NCI-H2196 treated with DMSO at 0.1 percent for 48 hours (cell line): Measurements from ENCODE around the gene PYGO2.

Experiments
- DNase-seq: peaks from one replicate; lab custom pipeline; 2025; ENCODE audit not compliant: unreplicated experiment; lab: John Stamatoyannopoulos, UW

The PYGO2 gene

GRCh38 chr1:154962156-154962749 is 671 bp upstream of the PYGO2 start:
- no peak for DNase-seq

DNA sequence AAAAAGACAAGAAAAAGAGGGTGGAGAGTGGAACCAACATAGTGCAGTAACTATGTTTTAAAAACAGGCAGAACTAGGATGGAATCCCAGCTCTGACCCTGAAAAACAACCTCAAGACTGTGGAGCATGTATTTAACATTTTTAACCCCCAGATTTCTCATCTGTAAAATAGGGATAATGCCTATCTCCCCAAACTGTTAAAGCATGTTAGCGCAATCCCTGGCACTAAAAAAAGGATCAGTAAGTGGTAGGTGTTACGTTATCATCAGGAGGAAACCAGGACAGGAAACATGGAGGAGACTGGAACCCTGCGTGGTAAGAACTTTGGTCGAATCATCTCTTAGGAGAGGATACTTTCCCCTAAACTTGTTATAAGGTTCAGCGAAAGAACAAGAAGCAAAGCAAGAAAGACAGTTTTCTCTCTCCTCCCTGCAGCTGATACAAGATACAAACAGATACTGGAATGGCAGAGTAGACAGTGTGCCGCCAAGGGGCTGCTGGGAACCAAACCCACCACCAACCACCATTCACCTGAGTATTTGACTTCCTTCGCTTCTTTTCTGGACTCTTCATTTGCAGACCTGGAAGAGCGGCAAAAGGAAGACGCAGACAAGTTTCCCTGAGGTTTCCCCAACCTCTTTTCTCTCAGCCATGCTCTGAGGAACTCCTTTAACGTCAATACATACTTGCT is 991 bp downstream of the PYGO2 start:
- no peak for DNase-seq

DNA sequence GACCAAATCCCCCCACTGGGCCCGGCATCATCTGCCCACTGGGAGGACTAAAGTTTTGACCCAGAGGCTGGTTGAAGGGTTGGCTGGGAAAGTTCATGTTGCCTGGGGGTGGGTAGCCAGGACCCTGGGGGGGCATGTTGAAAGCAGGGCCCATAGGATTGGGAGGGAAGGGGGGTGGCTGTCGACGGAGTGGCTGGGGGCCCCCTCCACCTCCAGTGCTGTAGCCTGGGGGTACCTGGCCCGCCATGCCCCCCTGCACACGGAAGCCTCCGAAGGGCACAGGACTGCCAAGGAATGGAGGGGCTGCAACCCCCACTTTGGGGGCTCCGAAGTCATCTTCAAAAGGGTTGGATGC is 2.2 kb downstream of the PYGO2 start:
- no peak for DNase-seq

GRCh38 chr1:154958681-154959425 is 2.7 kb downstream of the PYGO2 start:
- no peak for DNase-seq

DNA sequence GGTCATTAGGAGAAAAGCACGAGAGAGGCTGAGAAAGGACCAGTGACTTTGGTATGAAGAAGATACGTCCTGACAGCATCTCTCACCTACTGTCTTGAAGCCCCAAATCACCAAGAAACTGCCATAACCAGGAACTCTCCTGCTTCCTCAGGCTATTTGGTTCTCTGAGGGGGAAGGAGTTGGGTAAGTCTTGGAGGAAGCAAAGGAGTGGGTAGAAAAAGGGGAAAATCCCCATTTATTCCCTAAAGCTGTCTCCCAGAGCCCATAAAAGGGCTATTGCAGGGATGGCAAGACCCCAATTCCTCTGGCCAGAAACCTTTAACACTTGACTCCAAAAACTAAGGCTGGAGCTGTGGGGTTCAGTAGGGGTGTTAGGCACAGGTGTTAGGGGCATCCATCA is 3.5 kb downstream of the PYGO2 start:
- DNase-seq: no peak

DNA sequence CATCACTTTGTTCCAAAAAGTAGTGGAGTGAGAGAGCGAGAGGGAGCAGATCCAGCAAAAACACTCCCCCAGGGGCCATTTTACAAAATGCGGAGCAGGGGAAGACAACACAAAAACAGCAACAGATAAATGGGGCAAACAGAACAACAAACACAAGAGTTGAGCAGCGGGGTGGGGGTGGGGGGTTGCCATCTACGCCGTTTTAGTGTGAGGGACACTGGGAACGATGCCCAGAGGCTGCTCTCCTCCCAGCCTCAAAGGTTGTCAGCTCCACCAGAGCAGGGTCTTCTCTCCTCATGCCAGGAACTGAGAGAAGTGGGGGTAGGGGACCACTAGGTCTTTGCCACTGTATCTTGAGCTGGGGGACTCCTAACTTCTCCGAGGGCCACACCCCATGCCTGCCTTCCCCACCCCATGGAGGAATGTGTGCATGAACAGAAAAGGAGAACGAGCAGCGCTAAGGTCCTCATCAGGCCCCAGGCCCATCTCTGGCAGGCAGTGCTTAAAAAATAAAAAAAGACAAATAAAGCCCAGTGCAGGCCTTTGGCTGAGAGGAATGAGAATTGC is 4.4 kb downstream of the PYGO2 start:
- DNase-seq: no peak

DNA sequence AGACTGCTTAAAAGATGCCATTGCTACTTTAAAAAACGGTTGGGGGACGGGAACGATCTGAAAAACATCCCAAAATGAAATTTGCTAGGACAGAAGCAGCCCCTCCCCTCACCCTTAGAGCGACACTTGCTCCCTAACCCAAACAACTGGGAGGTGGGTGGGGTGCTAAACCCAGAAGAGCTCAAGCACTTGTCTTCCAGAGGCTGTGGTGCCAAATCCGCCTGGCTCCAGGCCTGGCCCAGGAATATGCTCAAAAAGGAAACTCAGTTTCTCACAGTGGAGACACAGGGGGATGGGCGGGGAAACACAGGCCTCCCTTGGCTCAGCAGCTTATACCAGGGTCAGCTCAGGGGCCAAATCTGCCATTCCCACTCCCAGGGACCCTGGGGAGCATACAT is 5.0 kb downstream of the PYGO2 start:
- no peak for DNase-seq

GRCh38 chr1:154955718-154956543 is 5.7 kb downstream of the PYGO2 start, which contains the start of gene PBXIP1:
PBXIP1 (minus strand) TSS chr1:154956099; CDS start chr1:154953721, 2,378 bp downstream.
- DNase-seq: peak; percentile 74

DNA sequence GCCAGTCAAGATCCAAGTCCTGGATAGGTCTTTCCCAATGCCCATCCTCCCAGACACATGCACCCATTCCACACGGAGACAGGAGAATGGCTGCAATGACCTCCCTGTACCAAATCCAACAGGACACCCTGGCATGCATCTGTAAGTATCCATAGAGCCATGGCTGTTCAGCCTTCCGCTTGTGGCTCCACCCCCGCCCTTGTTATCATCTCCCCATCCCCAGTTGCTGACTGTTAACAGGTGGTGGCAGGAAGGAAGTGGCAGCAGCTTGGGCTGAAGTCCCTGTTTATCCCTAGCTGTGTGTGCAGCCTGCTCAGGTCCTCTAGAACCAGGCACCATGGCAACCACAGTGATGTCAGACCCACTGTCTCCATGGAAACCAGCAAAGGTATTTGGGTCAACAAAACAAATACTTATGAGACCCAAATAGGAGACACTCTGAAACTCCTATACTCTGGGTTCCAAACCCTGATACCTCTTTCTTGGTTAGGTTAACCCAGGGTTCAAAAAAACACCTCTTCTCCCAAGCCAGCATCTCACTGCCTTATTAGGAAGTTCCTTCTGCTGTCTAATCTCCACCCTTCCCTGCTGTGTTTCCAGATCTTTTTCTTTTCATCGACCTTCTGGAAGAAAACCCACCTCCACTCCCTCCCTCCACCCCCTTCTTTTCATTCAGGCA is 6.4 kb downstream of the PYGO2 start:
- DNase-seq: peak; percentile 90

GRCh38 chr1:154954541-154954940 is 7.0 kb downstream of the PYGO2 start:
- no peak for DNase-seq

GRCh38 chr1:154953611-154954038 is 8.0 kb downstream of the PYGO2 start:
- no peak for DNase-seq

DNA sequence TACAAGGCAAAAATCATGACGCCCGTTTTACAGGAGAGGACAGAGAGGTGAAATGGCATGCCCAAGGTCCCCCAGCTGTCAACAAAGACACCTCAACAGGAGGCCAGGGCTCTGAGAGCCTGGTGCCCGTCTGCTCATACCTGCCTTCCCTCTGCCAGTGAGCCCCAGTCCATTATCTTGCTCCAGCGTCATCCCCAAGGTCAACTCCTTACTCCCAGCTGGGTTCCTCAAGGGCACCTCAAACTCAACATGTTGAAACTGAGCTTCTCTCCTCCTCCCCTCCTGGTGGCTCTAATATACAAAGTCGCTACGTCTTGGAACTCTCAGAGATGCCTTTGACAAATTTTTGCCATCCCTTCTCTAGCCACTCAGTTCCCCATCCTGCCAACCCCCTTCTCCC is 8.9 kb downstream of the PYGO2 start:
- no peak for DNase-seq

DNA sequence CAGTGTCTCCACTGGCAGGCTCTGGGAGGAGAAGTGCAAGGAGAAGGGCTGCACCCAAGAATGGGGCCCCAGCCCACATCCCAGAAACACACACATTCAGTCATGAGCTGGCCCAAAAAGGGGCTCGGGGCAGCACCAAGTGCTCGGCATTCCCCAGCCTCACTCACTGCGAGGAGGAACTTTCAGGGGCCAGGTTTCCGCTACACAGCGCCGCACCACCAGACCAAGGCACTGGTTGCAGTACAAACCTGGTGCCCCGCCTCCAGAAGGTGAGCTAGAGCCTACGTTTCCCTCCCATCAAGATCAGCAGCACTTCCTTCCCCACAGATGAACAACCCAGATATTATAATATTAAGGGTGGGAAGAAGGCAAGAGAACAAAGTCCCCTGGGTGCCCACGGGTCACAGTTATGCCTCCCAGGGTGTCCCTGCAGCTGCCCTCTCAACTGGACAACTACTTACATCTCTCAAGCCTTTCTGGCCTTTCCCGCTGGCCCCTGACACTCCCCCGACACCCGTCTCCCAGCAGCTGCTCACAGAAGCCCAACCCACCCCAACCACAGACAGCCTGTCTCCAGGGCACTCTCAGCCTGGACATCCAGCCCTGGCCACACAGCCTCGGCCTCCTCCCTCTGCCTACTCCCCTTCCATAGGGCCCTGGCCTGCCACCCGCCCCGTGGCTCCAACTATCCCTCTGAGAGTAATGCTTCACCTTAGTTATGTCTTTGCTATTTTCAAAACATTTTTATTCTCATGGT is 9.5 kb downstream of the PYGO2 start:
- no peak for DNase-seq

GRCh38 chr1:154948079-154948478 is 13.5 kb downstream of the PYGO2 start:
- no peak for DNase-seq

GRCh38 chr1:154945962-154946850 is 15.4 kb downstream of the PYGO2 start:
- no peak for DNase-seq

GRCh38 chr1:154945160-154945961 is 16.2 kb downstream of the PYGO2 start:
- no peak for DNase-seq

DNA sequence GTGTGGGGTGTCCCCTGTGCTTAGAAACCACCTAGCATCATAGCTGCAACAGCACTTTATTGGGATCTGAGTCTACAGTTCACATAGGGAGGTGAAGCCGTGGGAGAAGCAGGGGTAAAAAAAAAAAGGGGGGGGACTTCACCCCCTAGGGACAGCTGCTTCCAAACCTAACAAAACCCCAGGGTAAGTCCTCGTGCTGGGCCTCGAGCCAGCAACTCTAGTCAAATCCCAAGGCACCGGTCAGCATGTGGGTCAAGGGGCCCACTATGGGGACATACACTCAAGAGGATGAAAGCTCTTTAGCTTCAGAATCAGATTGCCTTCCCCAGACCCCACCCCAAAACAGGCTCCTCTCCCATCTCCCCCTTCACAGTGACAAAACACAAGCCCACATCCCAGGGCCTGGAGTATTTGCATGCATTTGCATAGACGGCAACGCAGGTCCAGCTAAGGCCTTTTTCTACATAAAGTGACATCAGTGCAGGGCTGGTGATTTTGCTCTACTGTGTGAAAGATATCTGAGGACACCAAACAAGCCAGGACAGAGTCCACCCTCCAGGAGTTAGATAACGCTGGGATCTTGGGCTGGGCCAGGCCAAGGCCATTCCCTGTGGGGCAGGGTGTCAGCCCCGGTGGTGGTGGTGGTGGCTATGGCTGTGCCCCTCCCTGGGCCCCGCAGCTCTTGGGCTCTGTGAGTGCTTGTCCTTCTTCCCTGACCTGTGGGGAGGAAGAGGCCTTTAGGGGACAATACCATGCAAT is 17.0 kb downstream of the PYGO2 start:
- no peak for DNase-seq
